ENCODE results near the gene GEMIN7.

GEMIN7 gene

GRCh38 chr19:45133661-45134060, 54.6 kb downstream of the GEMIN7 start:
- H3K4me3 ChIP-seq (ENCODE audit: low read depth, low read length) = no peak overlapping the region
- ChIA-PET POLR2A (no interaction called here), CTCF (interaction anchor here (1.0 to 5.3 kb wide), 3 partner anchors 8 to 30 kb away, joined by 3 to 50 read pairs (median 3); no protein-coding TSS in a partner anchor)
- DNase-seq (ENCODE audit: low read depth, low spot score) = no peak
- TF ChIP-seq CTCF (IDR thresholded peaks at IDR 0.05; ENCODE audit: insufficient read depth, low read length, missing control alignments) = no peak

GRCh38 chr19:45135176-45135885, 56.3 kb downstream of the GEMIN7 start:
- CTCF ChIA-PET = interaction anchor here (1.0 to 5.3 kb wide), 3 partner anchors 10 to 112 kb away, joined by 3 to 50 read pairs (median 4); no protein-coding TSS in a partner anchor
- POLR2A ChIA-PET = interaction anchor here (0.5 kb wide), 1 partner anchor 55 kb away, joined by 3 read pairs; no protein-coding TSS in a partner anchor
- no peak overlapping the region for H3K4me3 ChIP-seq (ENCODE audit: low read depth, low read length)
- TF ChIP-seq CTCF (IDR thresholded peaks at IDR 0.05; ENCODE audit: insufficient read depth, low read length, missing control alignments) = no peak
- DNase-seq (ENCODE audit: low read depth, low spot score) = no peak

GRCh38 chr19:45136507-45137178, 57.6 kb downstream of the GEMIN7 start:
- POLR2A ChIA-PET = no interaction called here
- CTCF ChIA-PET = interaction anchor here (1.0 to 5.3 kb wide), 5 partner anchors 11 to 111 kb away, joined by 3 to 50 read pairs (median 4); no protein-coding TSS in a partner anchor
- no peak overlapping the region for H3K4me3 ChIP-seq (ENCODE audit: low read depth, low read length)
- DNase-seq (ENCODE audit: low read depth, low spot score) = no peak
- no peak for TF ChIP-seq CTCF (IDR thresholded peaks at IDR 0.05; ENCODE audit: insufficient read depth, low read length, missing control alignments)

GRCh38 chr19:45137179-45137761, 58.2 kb downstream of the GEMIN7 start:
- POLR2A ChIA-PET = no interaction called here
- TF ChIP-seq CTCF (IDR thresholded peaks at IDR 0.05; ENCODE audit: insufficient read depth, low read length, missing control alignments) = no peak
- no peak for DNase-seq (ENCODE audit: low read depth, low spot score)
- H3K4me3 ChIP-seq (ENCODE audit: low read depth, low read length) = no peak overlapping the region
- CTCF ChIA-PET = interaction anchor here (1.5 to 5.3 kb wide), 3 partner anchors 11 to 14 kb away, joined by 4 to 50 read pairs (median 5); no protein-coding TSS in a partner anchor

DNA sequence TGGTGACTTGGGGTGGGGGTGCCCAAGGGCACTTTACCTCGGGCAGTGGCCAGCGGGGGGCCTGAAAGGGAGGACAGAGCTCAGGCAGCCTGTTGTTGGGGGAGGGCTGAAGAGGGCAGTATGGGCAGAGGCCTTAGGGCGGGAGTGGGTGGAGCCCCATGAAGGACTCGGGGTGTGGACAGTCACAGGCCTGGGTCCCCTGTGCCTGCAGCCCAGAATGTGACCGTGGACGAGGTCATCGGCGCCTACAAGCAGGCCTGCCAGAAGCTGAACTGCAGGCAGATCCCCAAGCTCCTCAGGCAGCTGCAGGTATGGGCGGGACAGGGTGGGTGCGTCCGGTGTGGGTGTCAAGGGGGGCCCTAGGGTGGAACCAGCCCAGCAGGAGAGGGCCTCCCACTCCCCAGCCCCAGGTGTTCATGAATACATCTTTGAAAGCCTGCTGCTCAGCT, 59.3 kb downstream of the GEMIN7 start:
- ChIA-PET CTCF (interaction anchor here (1.9 to 5.3 kb wide), 2 partner anchors 10 to 13 kb away, joined by 5 to 50 read pairs; no protein-coding TSS in a partner anchor), POLR2A (no interaction called here)
- DNase-seq (ENCODE audit: low read depth, low spot score) = no peak
- TF ChIP-seq CTCF (IDR thresholded peaks at IDR 0.05; ENCODE audit: insufficient read depth, low read length, missing control alignments) = no peak
- H3K4me3 ChIP-seq (ENCODE audit: low read depth, low read length) = no peak overlapping the region
